Pulmonary artery endothelial cell (primary cell): Measurements from ENCODE around the gene PTGFRN. TPM values are rescaled to one million over a fixed set of nuclear protein-coding genes. Genes with fewer than 3 reads are reported as not detected.
"Not testable (repeated sequence)": the region's sequence is repeated elsewhere in the genome, so short reads cannot be mapped to it uniquely, and the experiment has no call there.

ENCODE experiments used
- DNase-seq: peaks from one replicate; pipeline ENCODE4 v3.0.0-alpha.2; 2011; ENCODE audit warnings: low read depth, low spot score
- total RNA-seq: library from RNA; depleted of rRNA; stranded (reverse); fragments of >200 nt; gene quantifications from 2 replicates; pipeline ENCODE4 v1.2.3, GENCODE V29; 2014

The PTGFRN gene
- total RNA-seq, 1 donor from 2014 or later, result 68.5 TPM

GRCh38 chr1:116971258-116971860 is 61.6 kb downstream of the PTGFRN start:
- no peak for DNase-seq

GRCh38 chr1:116971965-116972673 is 62.4 kb downstream of the PTGFRN start:
- no peak for DNase-seq

GRCh38 chr1:116972674-116973030 is 62.9 kb downstream of the PTGFRN start:
- no peak for DNase-seq

GRCh38 chr1:116980309-116980708 is 70.6 kb downstream of the PTGFRN start:
- DNase-seq, result not testable (repeated sequence)

- DNase-seq, result no peak
Measured at GRCh38 chr1:116981521-116982037, 71.9 kb downstream of the PTGFRN start.

- no peak for DNase-seq
Measured at GRCh38 chr1:116982319-116983004, 72.7 kb downstream of the PTGFRN start.

GRCh38 chr1:116983112-116983511 is 73.4 kb downstream of the PTGFRN start:
- DNase-seq, result no peak

- DNase-seq, result no peak
Measured at GRCh38 chr1:116983678-116984077, 74.0 kb downstream of the PTGFRN start.

GRCh38 chr1:116984406-116985160 is 74.9 kb downstream of the PTGFRN start:
- DNase-seq, result no peak

- no peak for DNase-seq
Measured at GRCh38 chr1:116986421-116987255, 76.9 kb downstream of the PTGFRN start.

- no peak for DNase-seq
Measured at GRCh38 chr1:116987256-116987555, 77.5 kb downstream of the PTGFRN start.

- DNase-seq, result no peak
Measured at GRCh38 chr1:116988248-116988647, 78.5 kb downstream of the PTGFRN start.

- DNase-seq, result no peak
Measured at GRCh38 chr1:116988908-116989307, 79.2 kb downstream of the PTGFRN start.

- no peak for DNase-seq
Measured at GRCh38 chr1:116989835-116990234, 80.1 kb downstream of the PTGFRN start.

- DNase-seq, result peak; percentile 29
Measured at GRCh38 chr1:116990612-116991151, 81.0 kb downstream of the PTGFRN start.

GRCh38 chr1:116991171-116991845 is 81.6 kb downstream of the PTGFRN start:
- no peak for DNase-seq

- no peak for DNase-seq
Measured at GRCh38 chr1:116991918-116992317, 82.2 kb downstream of the PTGFRN start.

- no peak for DNase-seq
Measured at GRCh38 chr1:116993286-116993685, 83.6 kb downstream of the PTGFRN start.

GRCh38 chr1:116994411-116994810 is 84.7 kb downstream of the PTGFRN start:
- no peak for DNase-seq

- DNase-seq, result no peak
Measured at GRCh38 chr1:116997066-116997465, 87.3 kb downstream of the PTGFRN start.
